ENCODE data around the gene FANCE. TPM values are rescaled to one million over a fixed set of nuclear protein-coding genes. Genes with fewer than 3 reads are reported as not detected.
A peak's percentile ranks its signal among the peaks of the same experiment; 100 is the strongest.

The FANCE gene
- total and polyA plus RNA-seq, 5 donors: 1.3 to 4.7 (median 2.7) TPM

DNA sequence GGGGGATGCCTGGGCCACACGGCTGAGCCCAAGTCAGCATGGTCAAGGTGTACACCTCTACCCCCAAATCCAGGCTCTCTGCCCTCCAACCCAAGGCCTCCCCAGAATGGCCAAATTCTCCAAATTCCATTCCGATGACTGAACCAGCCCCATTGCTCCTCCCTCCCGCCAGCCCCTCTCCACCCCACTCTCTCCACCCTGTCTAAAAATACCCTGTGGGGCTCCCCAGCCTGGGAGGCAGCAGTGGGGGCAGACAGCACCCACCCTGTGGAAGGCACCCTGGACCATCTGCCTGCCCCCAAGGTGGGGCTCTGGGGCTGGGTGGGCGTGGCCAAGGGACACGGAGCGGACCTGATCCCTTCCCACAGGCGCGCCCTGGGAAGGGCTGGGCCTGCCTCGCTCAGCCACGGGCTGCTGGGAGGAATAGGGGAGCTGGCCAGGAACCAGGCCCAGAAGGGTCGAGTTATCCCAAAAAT, 33.3 kb downstream of the FANCE start:
- H3K27me3 ChIP-seq (ENCODE audit: control insufficient read depth, insufficient read depth): no peaks in the 10 kb centered on the region
- no peaks in the 10 kb centered on the region for H3K9me3 ChIP-seq (ENCODE audit: control insufficient read depth, low read length)
- H3K4me1 ChIP-seq (ENCODE audit: control insufficient read depth, insufficient read depth, low read length): peaks cover 11% of the 10 kb centered on the region
- ATAC-seq: peak; percentile 40 to 41
- DNase-seq: peak; percentile 57 to 86 (median 83)
- peak overlapping the region; percentile 14 for H3K27ac ChIP-seq (ENCODE audit: low read length)
- intact Hi-C loops (cut with DNase I): no loop called here
- H3K4me3 ChIP-seq (ENCODE audit: low read length): no peak overlapping the region
- 45% methylated on average over 11 of the region's 11 CpGs for WGBS

DNA sequence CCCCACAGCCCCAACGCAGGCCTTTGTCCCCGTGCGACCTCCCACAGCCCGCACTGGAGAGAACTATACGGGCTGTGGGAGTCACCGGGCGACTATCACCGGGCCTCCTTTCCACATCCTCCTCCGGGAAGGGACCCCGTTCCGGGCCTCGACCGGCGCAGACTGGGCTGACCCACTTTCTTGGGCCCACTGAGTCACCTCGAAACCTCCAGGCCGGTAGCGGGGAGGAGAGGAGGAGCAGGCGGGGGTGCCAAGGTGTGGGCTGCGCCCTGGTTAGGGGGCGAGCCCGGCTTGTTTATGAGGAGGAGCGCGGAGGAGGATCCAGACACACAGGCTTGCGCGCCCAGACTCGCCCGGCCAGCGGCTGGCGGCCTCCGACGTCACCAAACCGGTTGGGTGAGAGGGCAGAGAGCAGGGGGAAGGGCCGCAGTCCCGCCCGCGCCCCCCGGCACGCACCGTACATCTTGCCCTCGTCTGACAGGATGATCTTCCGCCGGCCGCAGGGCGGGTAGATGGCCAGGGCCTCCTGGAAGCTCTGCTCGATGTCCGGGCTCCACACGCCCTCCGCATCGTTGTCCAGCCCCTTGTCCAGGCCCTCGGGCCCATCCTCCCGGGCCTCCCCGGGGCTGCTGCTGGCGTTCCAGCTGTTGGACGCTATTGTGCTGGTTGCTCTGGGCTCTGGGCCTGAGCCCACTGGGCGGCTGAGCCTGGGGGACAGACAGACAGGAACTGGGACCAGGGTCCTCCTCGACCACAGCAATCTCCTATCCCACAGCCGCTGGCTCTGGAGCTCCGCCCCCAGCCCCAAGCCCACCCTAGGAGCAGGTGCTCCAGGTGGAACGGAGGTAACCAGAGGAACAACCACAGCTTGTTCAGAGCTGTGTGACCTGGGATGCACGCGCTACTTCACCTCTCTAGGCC, 34.1 kb downstream of the FANCE start:
- Histone ChIP-seq H3K4me1 (ENCODE audit: control insufficient read depth, insufficient read depth, low read length) (peaks cover 11% of the 10 kb centered on the region), H3K27me3 (ENCODE audit: control insufficient read depth, insufficient read depth) (no peaks in the 10 kb centered on the region), H3K9me3 (ENCODE audit: control insufficient read depth, low read length) (no peaks in the 10 kb centered on the region), H3K27ac (ENCODE audit: low read length) (peak overlapping the region; percentile 1), H3K4me3 (ENCODE audit: low read length) (no peak overlapping the region)
- 53% methylated on average over 61 of the region's 61 CpGs for WGBS
- ATAC-seq (peak; percentile 28 to 49), DNase-seq (peak; percentile 71 to 89 (median 86))
- intact Hi-C loops (cut with DNase I): no loop called here

DNA sequence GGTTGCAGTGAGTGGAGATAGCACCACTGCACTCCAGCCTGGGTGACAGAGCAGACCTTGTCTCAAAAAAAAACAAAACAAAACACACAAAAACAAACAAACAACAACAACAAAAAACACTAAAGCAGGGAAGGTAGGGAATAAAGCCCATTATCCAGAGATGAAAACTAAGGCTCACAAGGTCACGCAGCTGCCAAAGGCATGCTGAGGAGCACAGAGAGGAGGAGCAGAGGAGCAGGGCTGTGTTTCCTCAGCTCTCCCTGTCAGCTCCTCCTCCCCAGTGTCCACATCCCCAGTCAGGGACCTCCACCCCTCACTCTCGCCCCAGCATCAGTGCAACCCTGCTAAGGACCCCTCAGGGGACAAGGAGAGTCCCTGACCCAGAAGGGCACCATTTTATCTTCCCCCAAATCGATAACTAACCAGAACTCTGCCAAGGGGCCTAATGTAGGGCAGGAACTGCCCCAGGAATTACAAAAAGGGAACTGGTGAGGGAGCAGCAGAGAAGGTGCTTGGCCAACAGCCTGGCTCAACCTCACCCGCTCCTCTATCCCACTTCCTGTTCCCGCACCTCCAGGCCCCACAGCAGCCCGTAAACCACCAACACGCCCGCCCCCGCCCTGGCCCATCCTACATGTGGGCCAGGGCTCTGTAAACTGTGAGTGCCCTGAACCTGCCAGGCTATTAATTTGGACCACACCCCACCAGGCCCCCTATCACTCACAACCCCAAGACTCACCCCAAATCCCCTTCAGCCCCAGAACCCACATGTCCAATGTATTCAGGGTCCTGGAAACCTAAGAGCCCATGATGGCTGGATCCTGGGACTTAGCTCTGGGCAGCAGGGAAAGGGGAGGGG, 35.7 kb downstream of the FANCE start:
- ATAC-seq: no peak
- Histone ChIP-seq H3K27ac (ENCODE audit: low read length) (peak overlapping the region; percentile 15), H3K4me1 (ENCODE audit: control insufficient read depth, insufficient read depth, low read length) (peaks cover 11% of the 10 kb centered on the region), H3K27me3 (ENCODE audit: control insufficient read depth, insufficient read depth) (no peaks in the 10 kb centered on the region), H3K9me3 (ENCODE audit: control insufficient read depth, low read length) (no peaks in the 10 kb centered on the region), H3K4me3 (ENCODE audit: low read length) (no peak overlapping the region)
- intact Hi-C loops (cut with DNase I): no loop called here
- 43% methylated on average over 9 of the region's 9 CpGs for WGBS
- DNase-seq: no peak

DNA sequence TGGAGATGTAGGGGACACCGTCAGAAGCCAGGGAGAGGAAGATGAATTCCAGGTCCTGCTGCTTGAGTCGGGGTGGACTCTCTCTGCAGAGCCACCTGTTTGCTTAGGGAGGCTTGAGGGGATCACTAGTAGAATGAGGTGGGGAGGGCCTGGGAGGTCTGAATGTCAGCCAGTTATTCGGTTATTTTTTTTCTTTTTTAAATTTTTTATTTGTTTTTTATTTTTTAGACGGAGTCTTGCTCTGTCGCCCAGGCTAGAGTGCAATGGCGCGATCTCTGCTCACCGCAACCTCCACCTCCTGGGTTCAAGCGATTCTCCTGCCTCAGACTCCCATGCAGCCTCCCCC, 36.4 kb downstream of the FANCE start:
- intact Hi-C loops (cut with DNase I): no loop called here
- H3K4me3 ChIP-seq (ENCODE audit: low read length): no peak overlapping the region
- peaks cover 11% of the 10 kb centered on the region for H3K4me1 ChIP-seq (ENCODE audit: control insufficient read depth, insufficient read depth, low read length)
- peak in 1 of 3 donors; percentile 11 for DNase-seq
- WGBS: 72% methylated on average over 9 of the region's 9 CpGs
- no peak overlapping the region for H3K27ac ChIP-seq (ENCODE audit: low read length)
- H3K27me3 ChIP-seq (ENCODE audit: control insufficient read depth, insufficient read depth): no peaks in the 10 kb centered on the region
- no peak for ATAC-seq
- no peaks in the 10 kb centered on the region for H3K9me3 ChIP-seq (ENCODE audit: control insufficient read depth, low read length)

DNA sequence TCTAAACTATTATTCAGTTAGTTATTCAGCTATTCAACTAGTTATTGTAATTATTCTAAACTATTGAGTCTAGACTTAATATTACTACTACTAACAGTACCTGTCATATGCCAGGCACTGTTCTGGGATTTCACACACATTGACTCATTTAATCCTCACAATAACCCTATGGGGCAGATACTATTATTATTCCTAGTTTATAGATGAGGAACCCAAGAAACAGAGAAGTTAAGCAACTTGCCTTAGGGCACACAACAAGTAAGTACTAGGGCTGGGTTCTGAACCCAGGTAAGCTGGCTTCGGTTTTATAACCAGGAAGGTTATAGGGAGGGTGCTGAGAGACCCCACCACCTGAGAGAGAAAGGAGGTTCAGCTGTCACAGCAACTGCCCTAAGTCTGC, 36.9 kb downstream of the FANCE start:
- Histone ChIP-seq H3K9me3 (ENCODE audit: control insufficient read depth, low read length) (no peaks in the 10 kb centered on the region), H3K4me1 (ENCODE audit: control insufficient read depth, insufficient read depth, low read length) (peaks cover 12% of the 10 kb centered on the region), H3K4me3 (ENCODE audit: low read length) (no peak overlapping the region), H3K27ac (ENCODE audit: low read length) (peak overlapping the region; percentile 14), H3K27me3 (ENCODE audit: control insufficient read depth, insufficient read depth) (no peaks in the 10 kb centered on the region)
- 86% methylated on average over 1 of the region's 1 CpG for WGBS
- intact Hi-C loops (cut with DNase I): no loop called here
- DNase-seq (peak in 1 of 3 donors; percentile 18), ATAC-seq (no peak)

DNA sequence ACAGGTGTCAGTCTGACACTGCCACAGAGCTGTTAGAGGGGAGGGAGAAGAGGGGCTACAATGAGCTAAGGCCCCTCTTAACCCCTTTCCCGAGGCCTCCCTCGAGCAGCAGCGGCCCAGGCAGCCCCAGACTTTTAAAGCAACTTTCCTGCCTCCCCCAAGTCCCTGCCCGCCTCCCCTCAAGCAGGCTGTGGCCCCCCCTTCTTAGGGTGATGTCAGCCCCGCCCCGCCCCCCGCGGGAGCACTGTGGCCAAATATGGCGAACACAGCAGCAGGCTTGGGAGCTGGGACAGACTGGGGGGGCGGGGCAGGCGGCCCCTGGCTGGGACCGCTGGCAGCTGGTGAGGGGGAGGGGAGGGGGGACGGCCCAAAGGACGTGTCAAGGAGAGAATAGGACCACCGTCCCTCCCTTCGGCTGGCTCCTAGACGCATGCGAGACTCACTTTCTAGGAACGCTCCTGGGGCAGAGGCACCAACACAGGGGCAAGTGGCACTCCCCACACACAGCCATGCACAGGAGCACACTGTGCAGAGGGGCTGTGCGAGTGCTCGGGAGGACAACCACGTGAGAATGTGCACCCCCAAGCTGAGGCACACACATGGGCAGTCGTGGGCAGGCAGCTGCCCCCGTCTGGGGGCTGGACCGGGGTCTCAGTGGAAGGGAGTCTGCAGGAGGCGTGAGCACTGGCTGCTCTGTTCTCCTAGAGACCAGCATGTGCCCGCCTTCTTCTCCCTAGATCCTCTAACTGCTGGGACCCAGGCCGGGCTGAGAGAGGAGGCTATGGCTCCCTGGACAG, 38.1 kb downstream of the FANCE start:
- peak; percentile 88 to 96 (median 94) for DNase-seq
- WGBS: 18% methylated on average over 28 of the region's 28 CpGs
- ATAC-seq: peak; percentile 66 to 68
- Histone ChIP-seq H3K4me1 (ENCODE audit: control insufficient read depth, insufficient read depth, low read length) (peaks cover 13% of the 10 kb centered on the region), H3K9me3 (ENCODE audit: control insufficient read depth, low read length) (no peaks in the 10 kb centered on the region), H3K27me3 (ENCODE audit: control insufficient read depth, insufficient read depth) (no peaks in the 10 kb centered on the region), H3K27ac (ENCODE audit: low read length) (peak overlapping the region; percentile 79), H3K4me3 (ENCODE audit: low read length) (no peak overlapping the region)
- intact Hi-C loops (cut with DNase I): no loop called here

DNA sequence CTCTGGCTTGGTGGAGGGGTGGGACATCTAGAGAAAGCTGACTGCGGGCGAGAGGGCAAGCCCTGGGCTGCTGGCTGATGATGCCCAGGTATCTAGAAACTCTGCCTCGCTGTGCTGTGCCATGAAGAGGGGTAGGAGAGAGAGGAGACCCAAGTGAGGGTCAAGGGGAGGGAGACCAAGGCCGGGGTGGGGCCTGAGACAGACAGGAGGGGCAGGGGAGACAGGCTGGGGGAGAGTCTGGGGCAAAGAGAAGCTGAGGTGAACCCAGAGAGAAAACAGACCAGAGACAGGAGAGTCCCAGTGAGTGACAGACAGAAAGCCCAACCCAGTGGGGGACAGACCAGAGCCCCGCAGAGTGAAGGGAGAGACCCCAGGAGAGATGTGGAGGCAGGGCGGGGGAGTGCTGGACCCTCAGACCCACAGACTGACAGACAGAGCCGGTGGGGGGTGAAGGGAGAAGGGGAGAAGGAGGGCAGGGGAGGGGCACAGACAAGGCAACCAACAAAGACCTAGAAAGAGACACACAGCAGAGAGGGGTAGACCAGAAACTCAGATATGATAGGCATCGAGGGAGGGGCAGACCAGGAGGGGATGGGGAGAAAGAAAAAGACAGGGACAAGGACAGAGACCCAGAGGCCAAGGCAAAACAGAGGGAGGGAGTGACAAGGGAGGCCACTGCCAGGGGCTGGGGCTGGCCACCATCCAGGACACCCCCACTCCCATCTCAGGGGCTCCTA, 38.9 kb downstream of the FANCE start:
- WGBS: 42% methylated on average over 8 of the region's 8 CpGs
- peaks cover 11% of the 10 kb centered on the region for H3K4me1 ChIP-seq (ENCODE audit: control insufficient read depth, insufficient read depth, low read length)

DNA sequence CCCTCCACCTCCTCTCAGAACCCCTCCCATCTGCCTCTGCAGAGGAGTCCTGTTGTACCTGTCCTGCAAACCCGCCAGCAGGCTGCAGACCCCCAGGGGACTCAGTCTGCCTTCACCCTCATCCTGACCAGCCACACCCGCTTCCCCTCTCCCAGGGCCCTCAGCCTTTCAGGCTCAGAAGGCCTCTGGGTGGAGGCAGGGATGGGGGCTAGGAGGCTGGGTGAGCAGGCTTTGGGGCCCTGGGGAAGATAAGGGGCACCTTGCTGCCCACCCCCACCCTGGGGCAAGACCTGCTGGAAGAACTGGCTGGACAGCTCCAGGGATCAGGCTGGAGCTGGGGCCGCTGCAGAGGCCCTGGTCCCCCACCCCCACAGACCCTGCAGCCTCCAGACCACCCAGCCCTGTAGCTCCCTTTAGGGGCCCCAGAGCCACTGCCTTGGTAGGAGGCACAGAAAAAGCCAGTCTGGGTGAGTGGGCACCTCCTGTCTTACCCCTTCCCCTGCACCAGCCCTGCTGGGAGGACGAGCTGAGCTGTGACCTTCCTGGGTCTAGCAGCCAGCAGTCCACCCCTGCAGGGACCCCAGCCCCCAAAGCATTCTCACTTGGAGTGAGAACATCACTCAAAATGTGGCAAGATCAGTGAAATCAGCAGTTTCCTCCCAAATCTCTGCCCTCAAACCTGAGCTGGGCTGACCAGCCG, 39.6 kb downstream of the FANCE start:
- Histone ChIP-seq H3K9me3 (ENCODE audit: control insufficient read depth, low read length) (no peaks in the 10 kb centered on the region), H3K4me3 (ENCODE audit: low read length) (no peak overlapping the region), H3K27ac (ENCODE audit: low read length) (peak overlapping the region; percentile 2), H3K4me1 (ENCODE audit: control insufficient read depth, insufficient read depth, low read length) (peaks cover 11% of the 10 kb centered on the region), H3K27me3 (ENCODE audit: control insufficient read depth, insufficient read depth) (no peaks in the 10 kb centered on the region)
- WGBS: 62% methylated on average over 5 of the region's 5 CpGs
- intact Hi-C loops (cut with DNase I): no loop called here
- DNase-seq: peak in 1 of 3 donors; percentile 55
- ATAC-seq: no peak

More for the DNA sequence above, 38.9 kb downstream of the FANCE start:
- DNase-seq (peak in 1 of 3 donors; percentile 38), ATAC-seq (no peak)
- Histone ChIP-seq H3K9me3 (ENCODE audit: control insufficient read depth, low read length) (no peaks in the 10 kb centered on the region), H3K4me3 (ENCODE audit: low read length) (no peak overlapping the region), H3K27ac (ENCODE audit: low read length) (peak overlapping the region; percentile 63), H3K27me3 (ENCODE audit: control insufficient read depth, insufficient read depth) (no peaks in the 10 kb centered on the region)
- intact Hi-C loops (cut with DNase I): no loop called here

DNA sequence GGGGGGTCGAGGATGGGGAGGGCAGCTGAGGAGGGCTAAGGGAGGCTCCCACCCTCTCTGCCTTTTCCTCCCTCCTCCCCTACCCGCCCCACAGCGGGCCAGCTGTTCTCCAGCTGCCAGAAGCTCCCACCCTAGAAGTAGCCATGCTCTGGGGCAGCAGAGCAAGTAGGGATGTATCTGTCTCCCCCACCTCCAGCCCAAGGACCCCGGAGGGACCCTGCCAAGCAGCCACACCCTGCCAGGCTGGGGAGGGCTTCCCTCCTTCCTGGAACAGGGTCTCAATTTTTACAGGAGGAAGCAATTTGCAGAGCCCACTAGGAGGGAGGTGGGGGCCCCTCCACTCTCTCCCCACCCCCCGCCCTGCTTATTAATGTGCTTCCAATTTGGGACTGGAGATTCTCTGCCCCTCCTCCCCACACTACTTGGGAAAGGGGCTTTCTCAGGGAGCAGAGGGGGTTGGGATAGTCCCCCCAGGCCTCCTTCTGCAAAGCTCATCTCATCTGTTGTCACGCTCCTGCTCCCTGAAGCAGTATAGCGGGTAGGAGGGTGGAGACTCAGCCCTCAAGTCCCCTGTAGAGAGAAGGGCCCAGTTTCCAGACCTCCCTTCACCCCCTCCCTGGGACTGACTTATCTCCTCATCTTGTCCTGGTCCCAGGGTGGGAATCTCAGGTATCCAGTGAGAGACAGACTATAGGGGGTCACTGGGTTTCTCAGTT, 40.3 kb downstream of the FANCE start:
- intact Hi-C loops (cut with DNase I): no loop called here
- Histone ChIP-seq H3K27ac (ENCODE audit: low read length) (no peak overlapping the region), H3K4me3 (ENCODE audit: low read length) (no peak overlapping the region), H3K27me3 (ENCODE audit: control insufficient read depth, insufficient read depth) (no peaks in the 10 kb centered on the region), H3K4me1 (ENCODE audit: control insufficient read depth, insufficient read depth, low read length) (peaks cover 11% of the 10 kb centered on the region), H3K9me3 (ENCODE audit: control insufficient read depth, low read length) (no peaks in the 10 kb centered on the region)
- ATAC-seq: no peak
- 43% methylated on average over 7 of the region's 7 CpGs for WGBS
- peak in 1 of 3 donors; percentile 6 for DNase-seq
